Stimulated activated CD4-positive, alpha-beta T cell treated with anti-CD3 and anti-CD28 coated beads, Interleukin-2, amount 100 ng/mL, for 48 hours (primary cell): ENCODE data around the gene ISL1.

ENCODE experiments used
- DNase-seq, 2 donors: peaks; one replicate each; pipeline ENCODE4 v3.0.0-alpha.2; 2020

Gene ISL1

DNA sequence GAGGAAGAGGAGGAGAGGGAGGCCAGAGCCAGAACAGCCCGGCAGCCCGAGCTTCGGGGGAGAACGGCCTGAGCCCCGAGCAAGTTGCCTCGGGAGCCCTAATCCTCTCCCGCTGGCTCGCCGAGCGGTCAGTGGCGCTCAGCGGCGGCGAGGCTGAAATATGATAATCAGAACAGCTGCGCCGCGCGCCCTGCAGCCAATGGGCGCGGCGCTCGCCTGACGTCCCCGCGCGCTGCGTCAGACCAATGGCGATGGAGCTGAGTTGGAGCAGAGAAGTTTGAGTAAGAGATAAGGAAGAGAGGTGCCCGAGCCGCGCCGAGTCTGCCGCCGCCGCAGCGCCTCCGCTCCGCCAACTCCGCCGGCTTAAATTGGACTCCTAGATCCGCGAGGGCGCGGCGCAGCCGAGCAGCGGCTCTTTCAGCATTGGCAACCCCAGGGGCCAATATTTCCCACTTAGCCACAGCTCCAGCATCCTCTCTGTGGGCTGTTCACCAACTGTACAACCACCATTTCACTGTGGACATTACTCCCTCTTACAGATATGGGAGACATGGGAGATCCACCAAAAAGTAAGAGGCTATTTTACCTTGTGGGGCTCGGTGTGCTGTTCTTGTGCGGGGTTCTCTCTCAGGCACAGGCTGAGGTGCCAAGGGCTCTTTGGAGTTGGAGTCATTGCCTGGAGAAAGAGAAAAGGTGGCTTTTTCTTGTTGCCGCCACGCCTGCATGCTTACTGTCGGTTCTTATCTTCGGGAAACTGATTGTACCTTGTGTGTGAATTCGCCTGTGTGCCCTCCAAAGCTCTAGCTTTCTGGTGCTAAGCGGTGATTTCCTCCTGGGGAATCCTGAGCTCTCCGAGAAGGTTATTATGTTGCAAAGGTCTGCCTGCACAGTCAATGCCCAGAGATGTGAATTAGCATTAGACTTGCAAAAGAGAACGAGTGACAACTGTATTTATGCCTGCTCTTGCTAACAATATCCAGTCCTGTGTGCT, at the start of gene ISL1:
Gene ISL1 (plus strand): TSS at position 318 of the 991 bp plus-strand sequence. CDS start 224 bp downstream, at position 542.
- DNase-seq, result no peak

DNA sequence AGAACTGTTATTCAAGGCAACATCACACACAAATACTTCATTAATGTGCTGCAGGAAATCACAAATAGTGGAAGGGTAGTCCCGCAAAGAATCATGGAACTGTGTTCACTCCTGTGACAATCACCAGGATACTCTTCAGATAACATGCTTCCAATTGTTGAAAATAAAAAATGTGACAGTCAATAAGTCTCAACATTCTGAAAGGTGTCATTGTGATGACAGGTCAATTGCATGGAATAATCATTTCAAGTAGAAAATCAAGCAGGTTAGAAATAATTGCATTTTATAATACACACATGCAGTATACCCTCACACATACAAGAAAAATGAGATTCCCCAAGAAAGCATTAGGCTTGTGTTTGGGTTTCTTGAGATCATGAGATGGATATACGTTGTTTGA, 46.4 kb upstream of the ISL1 start:
- DNase-seq, result no peak

DNA sequence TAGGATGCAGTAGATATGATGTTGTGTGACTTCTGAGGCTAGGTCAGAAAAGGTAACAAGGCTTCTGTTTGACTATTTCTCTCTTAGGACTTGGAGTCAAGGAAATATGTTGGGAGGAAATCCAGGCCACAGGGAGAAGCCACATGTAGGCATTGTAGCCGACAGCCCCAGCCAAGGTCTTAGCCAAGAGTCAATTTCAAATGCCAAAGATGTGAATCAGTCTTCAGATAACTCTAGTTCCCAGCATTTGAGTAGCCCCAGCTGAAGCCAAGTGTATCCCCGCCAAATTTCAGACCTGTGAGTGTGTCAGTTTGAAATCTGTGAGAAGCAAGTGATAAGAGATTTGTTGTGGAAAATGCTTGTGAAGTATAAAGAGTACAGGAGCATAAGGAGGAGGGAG, 38.1 kb upstream of the ISL1 start:
- no peak for DNase-seq

DNA sequence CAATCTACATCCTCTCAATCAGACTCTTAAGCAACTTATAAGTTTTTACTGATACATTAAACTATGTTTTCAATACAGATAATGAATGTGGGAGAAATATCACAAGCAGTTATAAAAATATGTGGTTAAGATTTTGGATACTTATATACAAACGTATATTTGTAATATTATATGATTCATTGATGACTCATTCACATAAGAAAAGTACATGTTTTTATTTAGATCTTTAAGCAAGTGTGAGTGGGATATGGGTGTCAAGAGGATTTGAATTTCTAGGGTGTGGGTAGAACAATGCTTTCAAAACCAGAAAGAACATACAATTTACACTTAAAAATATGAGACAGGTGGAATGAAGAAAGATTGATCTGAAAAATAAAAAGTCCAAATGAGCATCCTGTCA, 36.1 kb upstream of the ISL1 start:
- no peak for DNase-seq

DNA sequence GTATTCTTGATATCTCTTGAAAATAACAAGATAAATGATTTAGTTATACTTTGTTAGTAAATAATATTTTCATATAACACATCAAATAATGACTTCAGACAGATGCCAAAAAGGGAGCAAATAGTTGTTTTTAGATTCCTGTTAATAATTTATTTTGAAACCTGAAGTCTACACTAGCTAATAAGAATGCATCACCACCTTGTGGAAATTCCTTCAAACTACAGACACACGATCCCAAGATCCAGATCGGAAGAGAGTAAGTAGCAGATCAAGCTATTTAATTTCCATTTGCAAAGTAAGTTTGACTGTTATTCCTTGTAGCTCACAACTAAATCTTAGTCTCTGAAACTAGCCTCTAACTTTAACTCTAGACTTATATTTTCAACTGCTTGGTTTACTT, 35.5 kb upstream of the ISL1 start:
- DNase-seq, result no peak

DNA sequence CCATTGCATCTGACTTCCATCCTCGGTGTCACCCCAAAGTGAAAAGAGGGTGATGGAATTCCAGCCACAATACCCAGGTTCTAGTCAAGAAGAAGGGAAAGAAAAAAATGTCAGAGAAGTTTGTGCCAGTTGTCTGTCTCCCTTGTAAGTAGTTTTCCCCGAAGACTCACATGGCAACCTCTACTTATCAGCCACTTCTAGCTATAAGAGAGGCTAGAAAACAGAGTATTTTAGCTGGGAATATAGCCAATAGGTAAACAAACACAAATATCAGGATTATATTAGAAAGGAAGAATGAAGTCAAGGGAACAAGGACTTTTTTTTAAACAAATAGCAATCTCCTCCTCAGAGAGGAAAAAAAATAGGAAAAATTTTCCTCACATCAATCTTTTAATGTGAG, 12.2 kb upstream of the ISL1 start:
- DNase-seq, result no peak

DNA sequence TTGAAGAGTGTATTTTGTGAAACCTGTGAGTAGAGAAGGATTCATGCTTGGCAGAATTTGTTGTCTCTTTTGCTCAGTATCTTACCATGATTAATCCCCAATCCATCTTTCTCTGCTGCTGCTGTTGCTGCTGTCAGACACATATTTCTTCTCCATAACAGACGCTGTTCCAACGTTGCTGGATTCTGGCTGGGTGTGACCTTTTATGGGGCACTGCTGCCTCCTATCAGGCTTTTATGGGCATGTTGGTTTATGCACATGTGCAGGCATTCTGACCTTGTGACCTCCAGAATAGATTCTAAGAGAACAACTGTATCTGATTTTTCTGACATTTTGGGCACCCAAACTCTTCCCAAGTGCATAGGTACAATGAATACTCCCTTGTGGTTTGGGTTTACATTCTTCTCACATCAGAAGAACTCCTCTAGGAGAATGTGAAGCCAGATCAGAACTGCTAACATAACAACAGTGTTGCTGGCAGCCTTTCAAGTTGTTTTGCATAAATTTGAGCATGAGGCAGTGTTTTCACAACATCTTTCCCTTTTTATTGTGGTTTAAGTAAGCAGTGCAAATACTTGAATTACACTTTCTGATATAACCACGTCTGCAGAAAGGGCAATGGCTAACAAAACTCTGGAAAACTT, 9.2 kb upstream of the ISL1 start:
- no peak for DNase-seq

DNA sequence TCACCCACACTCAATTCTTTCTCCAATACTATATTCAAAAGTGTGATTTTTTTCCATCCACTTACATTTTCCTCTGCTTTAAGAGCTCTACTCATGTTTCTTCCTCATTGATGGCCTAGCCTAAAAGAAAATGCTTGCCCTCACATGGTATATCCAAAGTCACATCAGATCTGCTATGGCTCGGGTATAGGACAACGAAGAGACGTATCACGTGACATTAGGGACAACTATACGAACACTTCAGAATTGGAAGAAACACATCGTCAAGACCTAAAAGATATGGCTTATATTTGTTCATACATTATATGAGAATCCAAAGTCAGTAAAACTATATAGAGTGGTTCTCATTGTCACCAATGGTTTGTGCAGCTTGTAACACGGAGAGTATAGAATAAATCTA, 8.2 kb upstream of the ISL1 start:
- DNase-seq, result no peak

DNA sequence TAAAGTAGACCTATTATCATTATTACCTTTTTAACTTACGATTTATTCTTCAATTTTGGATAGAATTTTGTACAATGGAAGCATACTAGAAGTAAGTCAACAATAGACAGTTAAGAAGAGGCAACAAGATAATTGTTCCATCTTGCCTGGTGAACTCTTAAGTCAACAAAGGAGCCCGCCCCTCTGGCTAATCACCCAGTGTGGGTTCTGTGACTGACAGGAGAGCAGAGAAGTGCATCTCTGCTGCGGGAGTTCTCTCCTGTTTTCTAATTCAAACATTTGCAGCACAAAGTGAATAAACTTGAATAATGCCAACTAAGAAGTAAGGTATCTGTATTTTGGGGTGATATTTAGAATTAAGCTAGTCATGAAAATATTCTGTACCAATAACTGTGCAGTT, 6.7 kb upstream of the ISL1 start:
- DNase-seq, result no peak

DNA sequence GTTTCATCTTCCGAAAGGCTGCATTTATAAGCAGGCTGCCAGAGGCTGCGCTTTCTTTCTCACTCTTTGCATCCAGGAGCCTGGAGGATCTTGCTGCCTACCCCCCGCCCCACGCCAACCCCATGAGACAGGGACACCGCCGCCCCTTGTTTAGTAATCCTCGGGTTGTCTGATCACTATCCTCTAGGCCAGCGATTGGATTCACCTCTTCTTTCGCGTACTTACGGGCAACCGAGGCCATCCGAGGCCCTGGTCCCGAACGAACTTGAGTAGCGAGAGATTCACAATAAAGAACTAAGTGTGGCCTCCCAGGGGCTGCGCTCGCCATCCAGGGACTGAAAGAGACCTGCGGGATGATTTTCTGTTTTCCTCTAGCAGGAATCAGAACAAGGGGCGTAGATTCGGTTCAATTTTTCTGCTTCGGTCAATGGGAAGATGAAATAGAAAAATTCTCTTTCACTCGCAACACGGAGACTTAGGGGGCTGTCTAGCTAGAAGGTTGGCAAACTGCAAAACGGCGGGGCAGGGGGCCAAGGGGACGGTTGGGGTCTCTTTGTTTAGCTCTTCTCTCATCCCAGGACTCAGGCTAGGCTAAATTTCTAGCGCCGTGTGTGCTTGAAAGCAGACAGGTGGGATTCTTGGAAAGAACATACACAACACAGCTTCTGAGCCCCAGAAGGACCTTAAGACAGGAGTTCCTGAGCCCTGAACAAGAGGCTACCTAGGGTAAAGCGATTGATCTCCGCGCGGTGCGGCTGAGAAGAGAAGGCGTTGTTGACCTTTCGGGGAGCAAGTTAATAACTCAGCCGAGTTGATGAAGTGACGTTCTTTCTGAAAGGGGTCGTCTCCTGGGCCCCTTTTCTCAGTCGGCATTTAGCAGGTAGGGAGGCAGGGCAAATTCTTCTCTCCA, 5.8 kb upstream of the ISL1 start:
- DNase-seq, result no peak

DNA sequence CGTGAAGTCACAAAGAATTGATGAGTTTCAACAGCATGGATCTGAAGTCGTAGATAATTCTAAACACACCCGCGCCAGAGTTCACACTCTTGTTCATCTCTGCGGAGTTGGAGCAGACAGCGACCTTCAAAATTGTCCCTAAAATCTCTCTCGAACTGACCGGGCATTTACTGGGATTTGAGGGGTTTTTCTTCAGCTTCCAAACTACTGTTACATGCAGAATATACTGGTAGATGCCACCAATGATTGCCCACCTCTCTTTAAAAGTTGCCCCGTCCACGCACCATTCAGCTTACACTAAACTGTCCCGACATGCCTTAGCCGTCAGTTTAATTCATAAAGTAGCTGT, 5.2 kb upstream of the ISL1 start:
- no peak for DNase-seq

DNA sequence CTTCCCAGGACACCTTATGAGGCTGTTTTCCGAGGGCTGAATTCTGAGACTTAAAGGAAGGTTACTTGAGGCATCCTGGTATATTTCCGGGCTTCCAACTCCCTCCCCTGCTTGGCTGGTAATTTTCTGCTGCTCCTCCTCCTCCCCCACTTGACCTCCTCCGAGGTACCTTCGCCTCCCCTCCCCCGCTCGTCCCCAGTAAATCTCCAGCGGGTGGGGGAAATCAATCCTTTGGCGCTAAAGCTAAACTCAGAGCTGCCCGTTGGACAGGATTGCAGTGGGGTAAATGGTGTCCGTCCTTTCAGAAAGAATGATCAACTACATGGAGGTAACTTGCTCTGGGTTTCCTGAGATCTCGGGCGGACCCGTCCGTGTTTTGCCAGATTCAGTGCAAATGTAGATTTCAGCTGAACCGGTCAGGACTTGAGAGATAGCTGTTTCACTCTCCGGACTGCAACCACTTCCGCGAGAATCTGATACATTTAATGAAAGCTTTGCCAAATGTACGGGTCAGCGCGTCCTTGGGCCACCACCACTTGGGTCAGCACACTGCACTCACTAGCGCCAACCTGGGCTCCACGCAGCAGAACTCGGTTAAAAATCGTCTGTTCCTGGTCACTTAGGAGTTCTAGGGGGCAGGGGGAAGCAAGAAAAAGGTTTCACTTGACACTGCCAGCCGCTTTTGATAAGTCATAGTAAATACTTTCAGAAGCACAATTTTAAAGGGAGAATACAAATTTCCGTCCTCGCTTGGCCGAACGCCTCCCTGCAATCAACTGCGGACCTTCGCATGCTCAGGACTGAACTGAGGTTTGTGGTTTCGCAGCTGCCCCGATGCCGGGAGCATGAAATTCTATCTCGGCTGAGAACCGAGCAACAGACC, 4.6 kb upstream of the ISL1 start:
- DNase-seq, result no peak

DNA sequence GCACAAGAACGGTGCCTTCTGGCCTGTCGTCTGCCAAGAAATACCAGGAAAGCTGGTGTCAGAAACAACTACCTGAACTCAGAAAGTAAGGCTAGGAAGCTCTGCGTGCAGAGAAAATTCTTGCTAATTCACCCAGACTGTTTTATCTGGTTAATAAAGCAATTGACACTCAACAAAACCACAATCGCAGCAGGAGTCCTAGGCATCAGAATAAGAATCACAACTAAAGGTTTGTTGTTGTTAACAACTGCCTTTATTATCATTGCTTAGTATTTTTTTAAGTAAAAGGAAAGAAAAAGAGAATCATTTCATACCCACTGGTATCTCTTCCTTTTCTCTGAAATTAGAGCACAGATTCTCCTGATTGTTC, 3.9 kb upstream of the ISL1 start:
- DNase-seq, result no peak

DNA sequence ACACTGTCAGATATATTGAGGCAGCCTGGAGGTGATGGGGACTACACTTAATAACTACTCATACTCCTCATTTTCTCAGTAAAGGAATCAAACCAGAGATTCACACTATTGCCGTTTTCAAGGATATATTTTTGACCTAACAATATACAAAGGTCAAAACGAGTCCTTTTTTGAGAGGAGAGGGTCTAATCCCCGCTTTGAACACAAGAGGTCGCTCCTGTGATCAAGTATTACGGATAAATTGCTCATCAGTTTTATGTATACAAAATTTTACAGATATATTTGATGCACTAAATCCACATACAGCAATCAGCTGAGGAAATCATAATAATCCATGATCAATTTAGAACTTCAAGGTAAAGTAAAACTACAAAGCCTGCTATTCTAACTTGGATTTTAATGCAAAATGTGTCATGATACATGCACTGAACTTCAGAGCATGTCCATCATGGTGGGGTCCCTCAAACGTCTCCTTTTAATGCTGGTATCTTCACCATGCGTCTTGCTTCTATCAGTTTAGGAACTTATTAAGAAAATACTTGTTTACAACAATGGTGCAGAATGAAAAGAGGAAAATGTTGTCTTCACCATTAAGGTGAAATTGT, 2.5 kb upstream of the ISL1 start:
- DNase-seq, result no peak

DNA sequence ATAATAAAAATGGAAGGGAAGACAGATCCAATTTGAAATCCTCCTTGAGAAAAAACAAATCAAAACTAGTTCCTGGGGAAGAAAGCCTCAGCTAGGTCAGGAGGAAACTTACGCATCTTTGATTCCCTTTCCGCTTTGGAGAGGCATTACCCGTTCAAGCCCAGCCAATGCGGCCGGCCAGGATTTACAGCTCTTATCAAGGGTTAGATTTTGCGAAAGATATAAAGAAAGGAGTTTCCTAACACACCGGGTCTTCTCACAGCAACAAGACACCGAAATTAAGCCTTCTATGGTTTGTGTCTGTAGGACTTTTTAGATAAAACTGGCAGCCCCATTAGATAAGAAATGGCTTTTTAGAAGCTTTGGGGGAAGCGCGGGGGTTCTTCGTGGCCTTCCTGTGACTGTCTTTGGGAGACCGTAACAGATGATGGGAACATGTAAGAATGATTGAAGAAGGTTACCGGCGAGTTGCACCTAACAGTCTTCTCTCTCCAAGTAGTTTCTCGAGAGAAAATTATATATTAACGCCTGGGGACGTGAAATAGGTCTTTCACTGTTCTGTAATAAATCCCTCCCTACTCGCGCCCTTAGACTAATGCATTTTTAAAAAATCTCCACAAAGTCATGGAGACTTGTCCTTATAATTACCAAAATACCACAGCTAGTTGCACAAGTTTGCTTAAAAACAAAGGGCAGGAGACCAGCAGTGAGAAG, 1.3 kb upstream of the ISL1 start:
- no peak for DNase-seq

DNA sequence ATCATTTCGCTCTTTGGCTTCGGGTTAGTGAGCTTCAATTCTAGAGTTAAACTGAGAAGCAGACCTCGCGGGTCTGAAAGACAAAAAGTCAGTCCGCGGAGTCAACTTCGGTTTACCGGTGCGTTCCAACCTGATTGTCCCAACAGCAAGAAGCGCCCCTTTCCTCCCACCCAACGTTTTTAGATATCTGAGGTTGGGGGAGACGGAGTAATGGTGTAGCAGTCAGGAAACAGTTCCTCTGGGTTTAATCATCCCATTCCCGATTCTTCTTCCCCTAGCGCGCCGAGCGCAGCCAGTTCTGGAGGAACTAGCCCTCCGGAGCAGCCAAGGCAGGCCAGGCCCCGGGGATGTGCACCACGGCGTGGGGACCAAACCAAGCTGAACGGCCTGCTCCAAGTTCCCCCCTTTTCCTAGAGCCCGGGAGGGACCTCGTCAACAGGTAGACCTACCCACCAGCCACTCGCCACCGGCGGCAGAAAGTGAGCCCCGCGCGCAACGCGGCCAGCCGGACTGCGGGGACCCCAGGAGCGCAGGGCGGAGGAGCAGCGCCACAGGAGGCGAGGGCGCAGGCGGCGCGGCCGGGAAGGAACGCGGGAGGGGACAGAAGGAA, 622 bp upstream of the ISL1 start:
- no peak for DNase-seq

DNA sequence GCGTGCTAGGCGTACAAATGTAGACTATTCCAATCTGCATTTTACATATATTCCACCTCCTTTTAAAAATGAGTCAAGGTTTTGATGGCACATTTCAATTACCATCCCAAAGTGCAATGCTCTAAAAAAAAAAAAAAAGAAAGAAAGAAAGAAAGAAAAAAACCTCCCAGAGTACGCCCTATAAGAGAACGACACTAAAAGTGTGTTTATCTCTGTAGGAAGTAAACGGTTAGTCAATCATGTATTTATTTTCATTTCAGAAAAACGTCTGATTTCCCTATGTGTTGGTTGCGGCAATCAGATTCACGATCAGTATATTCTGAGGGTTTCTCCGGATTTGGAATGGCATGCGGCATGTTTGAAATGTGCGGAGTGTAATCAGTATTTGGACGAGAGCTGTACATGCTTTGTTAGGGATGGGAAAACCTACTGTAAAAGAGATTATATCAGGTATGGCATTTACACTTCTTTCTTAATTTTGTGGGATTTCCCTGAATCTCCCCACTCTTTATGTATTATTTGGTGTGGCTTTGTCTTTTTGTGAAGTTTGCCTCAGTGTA, 1.1 kb downstream of the ISL1 start:
- DNase-seq, result no peak

DNA sequence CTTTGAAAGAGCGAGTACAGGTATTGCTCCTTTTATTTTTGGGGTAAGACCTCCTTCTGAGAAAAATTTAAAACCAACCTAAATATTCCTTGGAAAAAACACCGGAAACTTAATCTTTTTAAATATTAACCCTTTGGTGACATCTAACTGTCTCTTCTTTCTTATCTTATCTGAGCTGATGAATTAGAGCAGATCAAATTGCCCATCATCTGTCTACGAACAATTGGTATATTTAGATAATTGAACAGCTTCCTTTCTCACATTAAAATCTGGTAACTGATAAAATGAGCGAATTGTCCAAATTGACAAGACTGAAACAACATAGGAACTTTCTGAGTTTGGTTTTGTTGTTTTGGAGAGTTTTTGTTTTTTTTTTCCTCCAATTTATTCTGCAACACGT, 2.0 kb downstream of the ISL1 start:
- no peak for DNase-seq

DNA sequence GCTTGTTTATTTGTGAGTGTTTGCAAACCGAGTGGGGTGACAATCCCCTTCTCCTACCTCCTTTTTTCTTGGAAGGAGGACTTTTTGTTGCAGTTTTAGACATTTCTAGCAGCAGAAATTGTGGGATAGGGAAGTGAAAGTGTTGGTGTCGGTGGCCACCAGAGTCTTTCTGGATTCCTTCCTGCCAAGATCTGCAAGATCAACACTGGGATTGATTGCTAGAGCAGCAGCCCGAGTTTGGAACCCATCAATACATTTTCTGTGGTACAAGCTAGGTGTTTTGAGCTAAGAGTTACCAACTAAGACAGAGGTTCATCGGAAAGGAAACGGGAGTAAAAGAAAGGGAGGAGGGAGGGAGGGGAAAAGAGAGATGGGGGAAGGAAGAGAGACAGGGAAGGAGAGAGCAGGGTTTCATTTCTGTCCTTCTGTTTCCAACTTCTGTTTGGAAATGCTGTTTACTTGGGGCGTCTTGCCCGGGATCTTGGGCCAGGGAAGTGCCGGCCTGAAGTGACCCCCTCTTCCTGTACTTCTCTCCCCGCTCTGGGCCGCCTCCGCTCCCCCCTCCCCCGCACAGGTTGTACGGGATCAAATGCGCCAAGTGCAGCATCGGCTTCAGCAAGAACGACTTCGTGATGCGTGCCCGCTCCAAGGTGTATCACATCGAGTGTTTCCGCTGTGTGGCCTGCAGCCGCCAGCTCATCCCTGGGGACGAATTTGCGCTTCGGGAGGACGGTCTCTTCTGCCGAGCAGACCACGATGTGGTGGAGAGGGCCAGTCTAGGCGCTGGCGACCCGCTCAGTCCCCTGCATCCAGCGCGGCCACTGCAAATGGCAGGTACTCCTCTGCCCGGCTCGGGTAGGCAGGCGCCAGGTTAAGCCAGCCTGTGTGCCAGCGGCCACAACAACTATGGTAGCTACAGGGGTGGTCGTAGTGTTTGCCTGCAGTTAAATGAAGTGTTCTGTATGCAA, 4.0 kb downstream of the ISL1 start:
- DNase-seq, result no peak
